Measurements from ENCODE around the gene FAM13A. TPM values are rescaled to one million over a fixed set of nuclear protein-coding genes. Genes with fewer than 3 reads are reported as not detected.
A peak's percentile ranks its signal among the peaks of the same experiment; 100 is the strongest.

The FAM13A gene
- 84.2 and 89.6 TPM in 2 replicates for total RNA-seq (2013; cell fraction: nucleolus; rRNA removed)
- 0.22 and 0.28 TPM in 2 replicates for total RNA-seq (2014; rRNA removed)
- total RNA-seq (2014; rRNA removed; fragmentation: Illumina TruSeq; extraction: Trizol), result 0.27 and 0.32 TPM in 2 replicates
- total RNA-seq (2021), result 0.15 and 0.45 TPM in 2 replicates
- 1.0 TPM for polyA plus RNA-seq (2011; ENCODE audit: low read depth)
- polyA plus RNA-seq (2011; rRNA removed), result 1.8 and 2.8 TPM in 2 replicates
- polyA plus RNA-seq (2011; cell fraction: cytosol; rRNA removed), result 0.69 and 1.3 TPM in 2 replicates
- polyA plus RNA-seq (2011; cell fraction: nucleus; rRNA removed), result 2.2 and 4.9 TPM in 2 replicates
- polyA plus RNA-seq (2012), result 1.5 and 1.6 TPM in 2 replicates
- polyA plus RNA-seq (2014; fragmentation: Illumina TruSeq; extraction: Trizol), result 0.31 and 0.48 TPM in 2 replicates
- under 1 TPM; 0.09 to 0.27 TPM for polyA plus RNA-seq (2014; fragmentation: Nextera tagmentation; extraction: Ambion mirVana)
- polyA plus RNA-seq (2014; rRNA removed), result 0.05 and 0.08 TPM in 2 replicates
- polyA plus RNA-seq (2016; fragmentation: Nextera tagmentation; extraction: Ambion mirVana), result under 1 TPM in 1 of 2 experiments, not detected in 1; 0.19 TPM
- polyA minus RNA-seq (2011; rRNA and poly(A)+ RNA removed), result 2.6 and 4.4 TPM in 2 replicates
- polyA minus RNA-seq (2011; cell fraction: cytosol; rRNA and poly(A)+ RNA removed), result 1.2 and 2.0 TPM in 2 replicates
- polyA minus RNA-seq (2011; cell fraction: nucleus; rRNA and poly(A)+ RNA removed), result 4.5 and 6.8 TPM in 2 replicates
- Bru-seq, nascent RNA, result percentile 56 among the genes with signal in this experiment
- BruChase-seq, experiment 1, labeled RNA remaining after a 6-hour chase, result percentile 44 among the genes with signal in this experiment
- percentile 49 among the genes with signal in this experiment for BruChase-seq, experiment 2, labeled RNA remaining after a 2-hour chase
- long read RNA-seq, experiment 1, partial matches to known transcripts, result 0 of 4 reads
- long read RNA-seq, experiment 1, other reads (novel, unspliced or antisense), result 3 of 4 reads
- long read RNA-seq, experiment 2, partial matches to known transcripts, result 4 of 7 reads
- long read RNA-seq, experiment 2, other reads (novel, unspliced or antisense), result 3 of 7 reads

DNA sequence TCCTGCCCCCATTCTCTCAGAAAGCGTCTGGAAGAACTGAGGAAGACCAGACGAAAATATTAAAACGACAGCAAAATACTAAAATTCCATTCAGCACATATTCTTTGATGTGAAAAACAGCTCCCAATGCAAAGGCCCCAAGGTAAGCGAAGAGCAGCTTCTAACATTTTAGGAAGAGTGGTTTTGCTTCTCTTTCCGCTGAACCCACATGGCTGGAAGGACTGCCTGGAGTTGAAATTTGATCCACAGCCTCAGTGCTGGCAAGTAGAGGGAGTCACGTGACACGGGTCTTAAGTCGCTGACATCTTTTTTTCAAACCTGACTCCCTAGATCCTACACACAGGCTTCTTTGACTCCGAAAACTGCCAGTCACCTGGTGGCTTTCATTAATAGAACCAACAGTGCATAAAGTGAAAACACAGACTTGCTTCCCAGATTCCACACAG, at the start of gene FAM13A:
FAM13A (minus strand) TSS at position 233 of the 446 bp plus-strand sequence; CDS start at position 12, 221 bp downstream.
- no TSS peak for BruUV-seq (replicated peaks)
- intact Hi-C loops (cut with micrococcal nuclease; ENCODE audit: unreplicated experiment), result loop anchor here (2.0 kb wide), 1 partner anchor 54 kb away; the partner anchor contains the start of gene TIGD2
- H3K27me3 ChIP-seq (replicated peaks in 1 of 2; ENCODE audit: control insufficient read depth in 2 of 2, insufficient read depth in 2 of 2, low read length in 1 of 2), result no peaks in the 10 kb centered on the region
- in situ Hi-C loops (cut with MboI), result no loop called here
- peak within 1 kb of the TSS; percentile 51; the same call in 1 of the 2 replicates for H3K9ac ChIP-seq (ENCODE audit: control insufficient read depth, insufficient read depth, low read length)
- H2AFZ ChIP-seq (ENCODE audit: control insufficient read depth, low read depth, low read length), result peak within 1 kb of the TSS; percentile 85
- FAIRE-seq, result no peak
- H3K9me3 ChIP-seq (replicated peaks; ENCODE audit: control insufficient read depth, insufficient read depth, low read length), result no peaks in the 10 kb centered on the region; the same call in 2 of the 3 replicates
- peak within 1 kb of the TSS; percentile 41; the same call in 1 of the 2 replicates for H3K4me2 ChIP-seq (ENCODE audit: control insufficient read depth, insufficient read depth)
- peak within 1 kb of the TSS; percentile 26; the same call in 1 of the 2 replicates for H3K4me3 ChIP-seq
- H3K36me3 ChIP-seq (ENCODE audit: control insufficient read depth in 2 of 2, insufficient read depth in 2 of 2, low read length in 1 of 2), result no peaks in the 10 kb centered on the region
- RAD21 ChIA-PET (ENCODE audit: unreplicated experiment), result interaction anchor here (1.2 to 4.2 kb wide), 12 partner anchors 9 to 240 kb away, joined by 3 to 64 read pairs (median 5); no protein-coding TSS in a partner anchor
- 59% methylated on average over 9 of the region's 9 CpGs for WGBS (ENCODE audit: insufficient coverage, insufficient replicate concordance, low lambda C conversion rate, missing lambda C conversion rate)
- DNase-seq (ENCODE audit: low read depth, low spot score), result peak; percentile 44
- H3K79me2 ChIP-seq (ENCODE audit: control insufficient read depth, insufficient read depth, low read length), result no peaks in the 10 kb centered on the region; the same call in 1 of the 2 replicates
- POLR2A ChIA-PET, result interaction anchor here (0.6 to 3.1 kb wide), 8 partner anchors 11 to 1566 kb away, joined by 3 to 18 read pairs (median 4); no protein-coding TSS in a partner anchor
- ATAC-seq, result peak; percentile 73
- CTCF ChIA-PET, result interaction anchor here (1.1 to 3.4 kb wide), 8 partner anchors 9 to 238 kb away, joined by 4 to 21 read pairs (median 6); partner anchors contain the start of gene TIGD2
- peak within 1 kb of the TSS; percentile 13; the same call in 1 of the 2 replicates for H3K27ac ChIP-seq (ENCODE audit: control insufficient read depth, insufficient read depth)
- H3K4me1 ChIP-seq (ENCODE audit: control insufficient read depth, insufficient read depth, low read length), result no peaks in the 10 kb centered on the region
- H4K20me1 ChIP-seq (ENCODE audit: control insufficient read depth, insufficient read depth), result no peaks in the 10 kb centered on the region
- SMC1A ChIA-PET (ENCODE audit: uncharacterized antibody, unreplicated experiment), result interaction anchor here (0.6 to 4.7 kb wide), 17 partner anchors 8 to 533 kb away, joined by 3 to 58 read pairs (median 5); partner anchors contain the start of gene PYURF
- TF ChIP-seq, protein P1, sequence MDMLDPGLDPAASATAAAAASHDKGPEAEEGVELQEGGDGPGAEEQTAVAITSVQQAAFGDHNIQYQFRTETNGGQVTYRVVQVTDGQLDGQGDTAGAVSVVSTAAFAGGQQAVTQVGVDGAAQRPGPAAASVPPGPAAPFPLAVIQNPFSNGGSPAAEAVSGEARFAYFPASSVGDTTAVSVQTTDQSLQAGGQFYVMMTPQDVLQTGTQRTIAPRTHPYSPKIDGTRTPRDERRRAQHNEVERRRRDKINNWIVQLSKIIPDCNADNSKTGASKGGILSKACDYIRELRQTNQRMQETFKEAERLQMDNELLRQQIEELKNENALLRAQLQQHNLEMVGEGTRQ (IDR thresholded peaks at IDR 0.05; ENCODE audit: borderline replicate concordance, low read depth, low read length), result peak; percentile 70; the same call in 1 of the 2 replicates
- TF ChIP-seq, protein P2, sequence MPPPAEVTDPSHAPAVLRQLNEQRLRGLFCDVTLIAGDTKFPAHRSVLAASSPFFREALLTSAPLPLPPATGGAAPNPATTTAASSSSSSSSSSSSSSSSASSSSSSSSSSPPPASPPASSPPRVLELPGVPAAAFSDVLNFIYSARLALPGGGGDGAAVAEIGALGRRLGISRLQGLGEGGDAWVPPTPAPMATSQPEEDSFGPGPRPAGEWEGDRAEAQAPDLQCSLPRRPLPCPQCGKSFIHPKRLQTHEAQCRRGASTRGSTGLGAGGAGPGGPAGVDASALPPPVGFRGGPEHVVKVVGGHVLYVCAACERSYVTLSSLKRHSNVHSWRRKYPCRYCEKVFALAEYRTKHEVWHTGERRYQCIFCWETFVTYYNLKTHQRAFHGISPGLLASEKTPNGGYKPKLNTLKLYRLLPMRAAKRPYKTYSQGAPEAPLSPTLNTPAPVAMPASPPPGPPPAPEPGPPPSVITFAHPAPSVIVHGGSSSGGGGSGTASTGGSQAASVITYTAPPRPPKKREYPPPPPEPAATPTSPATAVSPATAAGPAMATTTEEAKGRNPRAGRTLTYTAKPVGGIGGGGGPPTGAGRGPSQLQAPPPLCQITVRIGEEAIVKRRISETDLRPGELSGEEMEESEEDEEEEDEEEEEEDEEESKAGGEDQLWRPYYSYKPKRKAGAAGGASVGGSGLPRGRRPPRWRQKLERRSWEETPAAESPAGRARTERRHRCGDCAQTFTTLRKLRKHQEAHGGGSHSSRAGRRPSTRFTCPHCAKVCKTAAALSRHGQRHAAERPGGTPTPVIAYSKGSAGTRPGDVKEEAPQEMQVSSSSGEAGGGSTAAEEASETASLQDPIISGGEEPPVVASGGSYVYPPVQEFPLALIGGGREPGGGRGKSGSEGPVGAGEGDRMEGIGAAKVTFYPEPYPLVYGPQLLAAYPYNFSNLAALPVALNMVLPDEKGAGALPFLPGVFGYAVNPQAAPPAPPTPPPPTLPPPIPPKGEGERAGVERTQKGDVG (CRISPR knock-in tag; IDR thresholded peaks at IDR 0.05), result peak; percentile 75
- TF ChIP-seq, protein P3, sequence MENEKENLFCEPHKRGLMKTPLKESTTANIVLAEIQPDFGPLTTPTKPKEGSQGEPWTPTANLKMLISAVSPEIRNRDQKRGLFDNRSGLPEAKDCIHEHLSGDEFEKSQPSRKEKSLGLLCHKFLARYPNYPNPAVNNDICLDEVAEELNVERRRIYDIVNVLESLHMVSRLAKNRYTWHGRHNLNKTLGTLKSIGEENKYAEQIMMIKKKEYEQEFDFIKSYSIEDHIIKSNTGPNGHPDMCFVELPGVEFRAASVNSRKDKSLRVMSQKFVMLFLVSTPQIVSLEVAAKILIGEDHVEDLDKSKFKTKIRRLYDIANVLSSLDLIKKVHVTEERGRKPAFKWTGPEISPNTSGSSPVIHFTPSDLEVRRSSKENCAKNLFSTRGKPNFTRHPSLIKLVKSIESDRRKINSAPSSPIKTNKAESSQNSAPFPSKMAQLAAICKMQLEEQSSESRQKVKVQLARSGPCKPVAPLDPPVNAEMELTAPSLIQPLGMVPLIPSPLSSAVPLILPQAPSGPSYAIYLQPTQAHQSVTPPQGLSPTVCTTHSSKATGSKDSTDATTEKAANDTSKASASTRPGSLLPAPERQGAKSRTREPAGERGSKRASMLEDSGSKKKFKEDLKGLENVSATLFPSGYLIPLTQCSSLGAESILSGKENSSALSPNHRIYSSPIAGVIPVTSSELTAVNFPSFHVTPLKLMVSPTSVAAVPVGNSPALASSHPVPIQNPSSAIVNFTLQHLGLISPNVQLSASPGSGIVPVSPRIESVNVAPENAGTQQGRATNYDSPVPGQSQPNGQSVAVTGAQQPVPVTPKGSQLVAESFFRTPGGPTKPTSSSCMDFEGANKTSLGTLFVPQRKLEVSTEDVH (IDR thresholded peaks at IDR 0.05; ENCODE audit: low read depth, partially characterized antibody), result no peak
- TF ChIP-seq CHD2 (IDR thresholded peaks at IDR 0.05; ENCODE audit: borderline replicate concordance, low read depth, low read length) (no peak), SIN3A (IDR thresholded peaks at IDR 0.05; ENCODE audit: low read depth, low read length) (no peak), EZH2 (IDR thresholded peaks at IDR 0.05; ENCODE audit: borderline replicate concordance, control insufficient read depth, low read depth, low read length) (no peak), STAT3 (IDR thresholded peaks at IDR 0.05; ENCODE audit: low read depth, low read length) (no peak), RAD51 (IDR thresholded peaks at IDR 0.05) (peak; percentile 99)
- TF ChIP-seq, protein P4, sequence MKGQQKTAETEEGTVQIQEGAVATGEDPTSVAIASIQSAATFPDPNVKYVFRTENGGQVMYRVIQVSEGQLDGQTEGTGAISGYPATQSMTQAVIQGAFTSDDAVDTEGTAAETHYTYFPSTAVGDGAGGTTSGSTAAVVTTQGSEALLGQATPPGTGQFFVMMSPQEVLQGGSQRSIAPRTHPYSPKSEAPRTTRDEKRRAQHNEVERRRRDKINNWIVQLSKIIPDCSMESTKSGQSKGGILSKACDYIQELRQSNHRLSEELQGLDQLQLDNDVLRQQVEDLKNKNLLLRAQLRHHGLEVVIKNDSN (IDR thresholded peaks at IDR 0.05; ENCODE audit: borderline replicate concordance, extremely low read length, insufficient read depth, low read depth, low read length), result peak; percentile 57

All from GM12878 (cell line).